ENCODE results near the gene FAM50A.
"Not testable (repeated sequence)": the region's sequence is repeated elsewhere in the genome, so short reads cannot be mapped to it uniquely, and the experiment has no call there.

The FAM50A gene

GRCh38 chrX:154399527-154400368 is 44.2 kb upstream of the FAM50A start:
- in situ Hi-C loops (cut with MboI; ENCODE audit: low sequenced_read_pairs, unreplicated experiment): no loop called here
- no peak for TF ChIP-seq CTCF (IDR thresholded peaks at IDR 0.05; ENCODE audit: borderline replicate concordance, control extremely low read depth, extremely low read depth, insufficient read depth, missing control alignments)
- no peak for DNase-seq (ENCODE audit: low spot score)

- DNase-seq (ENCODE audit: low spot score); in situ Hi-C loops (cut with MboI; ENCODE audit: low sequenced_read_pairs, unreplicated experiment): not testable (repeated sequence)
Observed at GRCh38 chrX:154400369-154400817, 43.5 kb upstream of the FAM50A start.

- in situ Hi-C loops (cut with MboI; ENCODE audit: low sequenced_read_pairs, unreplicated experiment): no loop called here
- no peak for DNase-seq (ENCODE audit: low spot score)
Observed at GRCh38 chrX:154401045-154401799, 42.7 kb upstream of the FAM50A start.

GRCh38 chrX:154401918-154402621 is 41.9 kb upstream of the FAM50A start:
- in situ Hi-C loops (cut with MboI; ENCODE audit: low sequenced_read_pairs, unreplicated experiment): no loop called here
- no peak for TF ChIP-seq CTCF (IDR thresholded peaks at IDR 0.05; ENCODE audit: borderline replicate concordance, control extremely low read depth, extremely low read depth, insufficient read depth, missing control alignments)
- DNase-seq (ENCODE audit: low spot score): no peak

More at GRCh38 chrX:154401045-154401799, 42.7 kb upstream of the FAM50A start:
- TF ChIP-seq CTCF (IDR thresholded peaks at IDR 0.05; ENCODE audit: borderline replicate concordance, control extremely low read depth, extremely low read depth, insufficient read depth, missing control alignments): no peak

GRCh38 chrX:154402622-154403127 is 41.3 kb upstream of the FAM50A start:
- in situ Hi-C loops (cut with MboI; ENCODE audit: low sequenced_read_pairs, unreplicated experiment): no loop called here
- DNase-seq (ENCODE audit: low spot score): no peak

GRCh38 chrX:154403192-154403591 is 40.7 kb upstream of the FAM50A start:
- TF ChIP-seq CTCF (IDR thresholded peaks at IDR 0.05; ENCODE audit: borderline replicate concordance, control extremely low read depth, extremely low read depth, insufficient read depth, missing control alignments): no peak
- in situ Hi-C loops (cut with MboI; ENCODE audit: low sequenced_read_pairs, unreplicated experiment): no loop called here
- no peak for DNase-seq (ENCODE audit: low spot score)

More at GRCh38 chrX:154402622-154403127, 41.3 kb upstream of the FAM50A start:
- TF ChIP-seq CTCF (IDR thresholded peaks at IDR 0.05; ENCODE audit: borderline replicate concordance, control extremely low read depth, extremely low read depth, insufficient read depth, missing control alignments): no peak

Measured in GM13976 (cell line).